GM18861 (cell line): ENCODE results near the gene MTHFD1L.

ENCODE experiments used
- ATAC-seq: cut with Tn5 transposase; IDR thresholded peaks from one replicate; pipeline ENCODE4 v1.9.1; 2021; ENCODE audit not compliant: unreplicated experiment

MTHFD1L gene

DNA sequence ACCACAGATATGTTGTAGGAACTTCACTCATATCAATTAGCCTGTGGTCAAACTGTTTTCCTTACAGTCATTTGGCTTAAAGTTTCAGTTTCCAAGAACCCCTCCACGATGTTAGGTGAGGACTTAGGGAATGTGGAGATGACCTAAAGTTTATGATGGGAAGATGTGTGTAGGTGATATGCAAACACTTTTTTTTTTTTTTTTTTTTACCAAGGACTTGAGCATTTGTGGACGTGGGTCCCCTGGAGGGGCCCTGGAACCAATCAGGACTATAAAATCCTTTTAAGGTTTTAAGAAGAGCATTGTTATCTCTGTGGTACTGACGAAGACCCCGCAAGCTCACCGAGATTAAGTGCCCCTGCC, 478 bp upstream of the MTHFD1L start:
- ATAC-seq: no peak

DNA sequence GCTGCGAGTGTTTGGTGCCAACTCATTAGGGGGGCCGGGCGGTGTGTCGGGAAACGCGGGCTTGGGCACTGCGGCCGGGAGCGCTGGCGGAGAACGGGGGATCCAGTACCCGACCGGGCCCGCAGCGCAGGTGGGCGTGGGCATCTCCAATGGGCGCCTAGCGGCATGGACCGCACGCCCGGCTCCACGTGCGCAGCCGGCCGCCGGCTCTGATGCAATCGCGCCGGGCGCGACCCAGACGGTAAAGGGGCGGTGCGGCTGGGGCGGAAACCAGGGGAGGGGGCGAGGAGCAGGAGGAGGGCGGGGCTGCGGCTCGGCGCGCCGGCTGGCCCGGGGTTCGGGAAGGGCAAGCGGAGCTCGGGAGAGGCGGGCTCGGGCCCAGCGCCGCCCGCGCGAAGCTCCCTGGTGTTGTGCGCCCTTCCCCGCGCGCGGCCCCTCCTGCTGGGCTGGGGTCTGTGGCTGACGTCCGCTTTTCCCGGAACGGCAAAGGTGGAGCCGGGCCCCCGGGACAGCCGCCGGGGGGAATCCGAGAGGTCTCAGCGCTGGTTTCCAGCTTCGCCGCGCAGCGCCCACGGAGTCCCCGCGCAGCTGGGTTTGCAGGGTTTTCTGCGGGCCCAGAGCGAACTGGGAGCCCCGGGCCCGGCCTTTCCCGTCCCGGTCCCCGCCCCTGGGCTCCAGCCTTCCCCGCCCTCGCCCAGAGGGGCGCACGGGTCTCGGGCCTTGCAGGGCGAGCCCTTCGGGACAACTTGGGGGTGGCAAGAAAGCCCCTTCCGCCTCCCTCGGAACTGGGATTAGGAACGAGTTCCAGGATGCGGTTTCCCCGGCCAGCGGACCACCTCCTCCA, 867 bp downstream of the MTHFD1L start:
- ATAC-seq: peak; percentile 67

DNA sequence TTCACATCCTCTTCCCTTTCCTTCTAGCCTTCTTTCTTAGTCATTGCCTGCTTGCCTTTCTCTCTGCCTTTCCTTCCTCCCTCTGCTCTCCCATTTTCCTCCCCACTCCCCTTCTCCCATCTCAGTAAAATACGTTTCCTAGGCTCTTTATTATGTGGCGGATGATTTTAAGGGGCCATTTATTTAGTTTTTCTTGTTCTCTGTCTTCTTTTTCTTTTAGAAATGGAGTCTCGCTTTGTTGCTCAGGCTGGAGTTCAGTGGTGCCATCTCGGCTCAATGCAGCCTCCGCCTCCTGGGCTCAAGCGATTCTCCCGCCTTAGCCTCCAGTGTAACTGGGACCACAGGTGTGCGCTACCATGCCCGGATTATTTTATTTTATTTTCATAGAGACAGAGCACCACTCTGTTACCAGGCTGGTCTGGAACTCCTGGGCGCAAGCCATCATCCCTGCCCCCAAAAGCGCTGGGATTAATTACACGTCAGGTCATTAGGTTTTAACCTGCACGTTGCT, 1.5 kb downstream of the MTHFD1L start:
- ATAC-seq: no peak

GRCh38 chr6:150868759-150869158, 3.3 kb downstream of the MTHFD1L start:
- ATAC-seq: no peak

- ATAC-seq: no peak
These were observed 8.7 kb downstream of the MTHFD1L start for GRCh38 chr6:150874179-150874578.

DNA sequence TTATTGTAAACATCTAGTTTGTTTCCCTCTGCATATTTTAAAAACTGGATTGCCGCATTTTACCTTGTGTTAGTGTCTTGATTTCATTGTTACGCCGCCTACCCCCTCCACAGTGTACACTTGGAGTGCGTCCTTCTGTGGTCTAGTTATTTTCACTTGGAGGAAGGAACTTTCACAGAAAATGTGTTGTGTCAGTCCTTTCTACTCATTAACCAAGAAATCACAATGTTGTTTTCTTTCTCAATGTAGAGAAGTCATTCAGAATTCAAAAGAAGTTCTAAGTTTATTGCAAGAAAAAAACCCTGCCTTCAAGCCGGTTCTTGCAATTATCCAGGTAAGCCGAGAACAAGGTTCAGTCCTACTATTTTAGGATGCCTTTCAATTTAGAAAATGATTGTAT, 10.3 kb downstream of the MTHFD1L start:
- ATAC-seq: no peak

- ATAC-seq: no peak
These were observed 11.1 kb downstream of the MTHFD1L start for GRCh38 chr6:150876598-150876997.

GRCh38 chr6:150877928-150878327, 12.4 kb downstream of the MTHFD1L start:
- no peak for ATAC-seq

GRCh38 chr6:150878347-150879213, 13.1 kb downstream of the MTHFD1L start:
- ATAC-seq: no peak

GRCh38 chr6:150880336-150880735, 14.8 kb downstream of the MTHFD1L start:
- ATAC-seq: no peak

GRCh38 chr6:150881911-150882481, 16.5 kb downstream of the MTHFD1L start:
- ATAC-seq: no peak

DNA sequence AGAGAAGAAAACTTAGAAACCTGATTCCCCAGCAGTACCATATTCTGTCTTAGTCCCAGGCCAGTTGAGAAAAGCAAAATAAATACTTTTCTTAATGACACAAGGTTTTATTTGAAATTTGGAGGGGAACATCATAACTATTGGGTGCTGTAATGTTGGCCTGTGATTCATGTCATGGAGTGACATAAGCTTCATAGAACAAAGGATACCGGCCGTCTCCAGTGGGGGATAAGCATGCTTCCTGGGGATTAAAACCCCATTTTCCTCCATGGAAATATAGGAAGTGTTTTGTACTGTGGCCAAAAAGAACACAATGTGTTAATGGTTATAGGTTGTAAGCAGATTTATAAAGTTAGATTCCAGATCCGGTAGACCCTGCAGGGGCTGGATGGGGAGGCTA, 18.0 kb downstream of the MTHFD1L start:
- no peak for ATAC-seq

DNA sequence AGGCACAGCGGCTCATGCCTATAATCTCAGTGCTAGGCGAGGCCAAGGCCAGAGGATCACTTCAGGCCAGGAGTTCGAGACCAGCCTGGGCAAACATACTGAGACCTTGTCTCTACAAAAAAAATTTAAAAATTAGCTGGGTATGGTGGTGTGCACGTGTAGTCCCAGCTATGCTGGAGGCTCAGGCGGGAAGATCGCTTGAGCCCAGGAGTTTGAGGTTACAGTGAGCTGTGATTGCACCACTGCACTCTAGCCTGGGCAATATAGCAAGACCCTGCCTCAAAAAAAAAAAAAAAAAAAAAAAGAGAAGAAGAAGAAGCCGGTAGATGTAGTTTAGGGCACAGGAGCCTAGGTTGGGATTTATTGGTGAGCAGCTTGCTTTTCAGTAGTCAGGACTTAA, 20.7 kb downstream of the MTHFD1L start:
- ATAC-seq: no peak

- ATAC-seq: peak; percentile 53
These were observed 22.6 kb downstream of the MTHFD1L start for GRCh38 chr6:150887978-150888563.

DNA sequence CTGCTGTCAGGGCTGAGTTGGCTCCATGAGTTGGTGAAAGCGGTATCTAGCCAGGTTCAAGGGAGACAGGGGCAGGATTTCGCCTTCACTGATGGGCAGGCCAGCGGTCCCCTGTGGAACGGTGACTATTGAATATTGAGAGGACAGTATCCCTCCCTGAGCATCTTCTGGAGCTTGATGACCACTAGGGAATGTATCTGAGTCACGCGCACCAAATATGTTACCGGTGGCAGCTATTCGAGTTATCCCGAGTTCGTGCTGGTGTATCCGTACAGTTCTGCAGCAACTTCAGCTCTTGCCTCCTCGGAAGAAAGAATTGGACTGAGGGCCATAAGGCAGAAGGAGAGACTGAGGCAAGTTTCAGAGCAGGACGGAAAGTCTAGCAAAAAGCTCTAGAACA, 24.8 kb downstream of the MTHFD1L start:
- ATAC-seq: no peak

DNA sequence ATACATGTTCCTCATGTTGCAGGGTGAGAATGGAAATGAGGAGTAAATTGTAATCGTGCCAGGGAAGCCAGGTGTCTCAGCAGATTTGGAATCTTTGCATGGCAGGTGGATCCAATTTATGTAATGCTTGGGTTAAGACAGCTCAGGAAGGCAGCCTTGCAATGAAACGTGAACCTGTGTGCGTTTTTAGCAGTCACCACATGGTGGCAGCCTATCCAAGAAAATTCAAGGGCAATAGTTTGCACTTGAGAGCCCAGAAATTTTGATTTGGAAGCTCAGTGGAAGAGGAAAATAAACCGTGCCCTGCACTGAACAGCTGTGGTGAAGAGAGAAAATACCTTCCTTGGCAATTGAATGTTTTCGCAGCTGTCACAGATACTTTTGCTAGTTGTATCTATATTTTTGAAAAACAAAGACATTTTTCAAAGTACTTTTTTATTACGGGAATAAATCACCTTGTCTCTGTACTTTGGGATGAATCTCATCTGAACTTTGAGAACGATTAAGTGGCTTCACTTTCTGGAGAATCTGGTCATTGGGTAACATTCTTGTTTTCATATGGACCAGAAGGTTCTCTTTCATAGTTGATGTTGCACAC, 26.5 kb downstream of the MTHFD1L start:
- ATAC-seq: no peak

GRCh38 chr6:150894191-150894744, 28.8 kb downstream of the MTHFD1L start:
- ATAC-seq: no peak

- peak; percentile 40 for ATAC-seq
These were observed 29.5 kb downstream of the MTHFD1L start for GRCh38 chr6:150894935-150895552.

GRCh38 chr6:150895928-150896632, 30.6 kb downstream of the MTHFD1L start:
- no peak for ATAC-seq
